Tibial nerve (tissue), 4 donors: ENCODE measurements around the gene CAMSAP1. TPM values are rescaled to one million over a fixed set of nuclear protein-coding genes. Genes with fewer than 3 reads are reported as not detected.

Experiments used
- DNase-seq, 2 donors: peaks; one replicate each; pipeline ENCODE4 v3.0.0-alpha.2; 2019; ENCODE audit warnings: low spot score in 2 of 2
- H3K27ac ChIP-seq, 4 donors: fragments of 200-600 bp; sonication (generic) in 3 of 4; one replicate each; pipeline ENCODE4 v1.5.1; 2017 to 2019; ENCODE audit warnings: mild to moderate bottlenecking in 1 of 4
- H3K27me3 ChIP-seq, 2 donors: fragments of 200-600 bp; sonication (generic) in 1 of 2; one replicate each; pipeline versions ENCODE4 v1.5.1 to v1.6.0; 2017 to 2019
- H3K36me3 ChIP-seq, 3 donors: fragments of 200-600 bp; sonication (generic); one replicate each; pipeline ENCODE4 v1.5.1; 2018 to 2019
- H3K4me1 ChIP-seq, 4 donors: fragments of 200-600 bp; sonication (generic) in 3 of 4; one replicate each; pipeline ENCODE4 v1.5.1; 2017 to 2019
- H3K4me3 ChIP-seq, 4 donors: fragments of 200-600 bp; sonication (generic) in 3 of 4; one replicate each; pipeline ENCODE4 v1.5.1; 2017 to 2019; ENCODE audit warnings: mild to moderate bottlenecking in 1 of 4, moderate library complexity in 1 of 4
- H3K9me3 ChIP-seq, 4 donors: fragments of 200-600 bp; sonication (generic) in 3 of 4; one replicate each; pipeline ENCODE4 v1.5.1; 2017 to 2019
- CTCF ChIP-seq, 5 experiments: fragments of 200-600 bp in 3 of 5; fragments of 450-650 bp in 2 of 5; sonication (generic) in 3 of 5; IDR thresholded peaks; one replicate each; pipeline ENCODE4 v1.5.1; 2016 to 2019; ENCODE audit warnings: antibody characterized with exemption in 5 of 5, mild to moderate bottlenecking in 3 of 5, moderate library complexity in 2 of 5
- EP300 ChIP-seq, 2 donors: sonication (generic); formaldehyde crosslinking; IDR thresholded peaks; one replicate each; pipeline ENCODE4 v1.6.1; 2017; ENCODE audit warnings: antibody characterized with exemption in 2 of 2, mild to moderate bottlenecking in 1 of 2
- POLR2A ChIP-seq, 2 donors: fragments of 450-650 bp; IDR thresholded peaks; one replicate each; pipeline ENCODE4 v1.6.1; 2017; ENCODE audit warnings: antibody characterized with exemption in 2 of 2, mild to moderate bottlenecking in 2 of 2, moderate library complexity in 2 of 2
- WGBS, 2 donors: methylation state at CpG; one replicate each; pipeline ENCODE4 v1.1.5; 2018; 5-methylcytosine and 5-hydroxymethylcytosine counted together
- total RNA-seq, 4 donors: library from RNA; depleted of rRNA; stranded (reverse); fragments of >200 nt; gene quantifications; one replicate each; pipeline ENCODE4 v1.1.0, GENCODE V29; 2016

CAMSAP1 gene
- total RNA-seq, 4 donors from 2014 or later: 27.6 to 40.8 (median 35.7) TPM

GRCh38 chr9:135775911-135776310, 131.4 kb downstream of the CAMSAP1 start:
- WGBS, 2 donors: 53 to 57% methylated on average over 7 of the region's 7 CpGs
- TF ChIP-seq EP300 (IDR thresholded peaks at IDR 0.05) (no peak), POLR2A (IDR thresholded peaks at IDR 0.05) (no peak), CTCF (IDR thresholded peaks at IDR 0.05) (no peak)
- Histone ChIP-seq H3K27ac (no peak overlapping the region), H3K9me3 (no peaks in the 10 kb centered on the region), H3K4me1 (no peaks in the 10 kb centered on the region), H3K36me3 (no peaks in the 10 kb centered on the region), H3K4me3 (no peak overlapping the region), H3K27me3 (peaks cover 0 to 16% of the 10 kb centered on the region in 2 donors)
- DNase-seq: no peak

- H3K36me3 ChIP-seq: no peaks in the 10 kb centered on the region
- WGBS, 2 donors: 73 to 81% methylated on average over 19 to 23 of the region's 24 CpGs
- no peaks in the 10 kb centered on the region for H3K9me3 ChIP-seq
- no peak for DNase-seq
- TF ChIP-seq EP300 (IDR thresholded peaks at IDR 0.05) (no peak), POLR2A (IDR thresholded peaks at IDR 0.05) (no peak), CTCF (IDR thresholded peaks at IDR 0.05) (no peak)
- no peak overlapping the region for H3K27ac ChIP-seq
- peaks cover 0 to 16% of the 10 kb centered on the region in 2 donors for H3K27me3 ChIP-seq
- no peak overlapping the region for H3K4me3 ChIP-seq
- no peaks in the 10 kb centered on the region for H3K4me1 ChIP-seq
Observed at GRCh38 chr9:135774794-135775525, 132.4 kb downstream of the CAMSAP1 start.

- WGBS, 2 donors: 91 to 92% methylated on average over 15 of the region's 15 CpGs
- Histone ChIP-seq H3K27ac (no peak overlapping the region), H3K9me3 (no peaks in the 10 kb centered on the region), H3K36me3 (no peaks in the 10 kb centered on the region), H3K4me1 (no peaks in the 10 kb centered on the region), H3K4me3 (no peak overlapping the region), H3K27me3 (peaks cover 0 to 16% of the 10 kb centered on the region in 2 donors)
- DNase-seq: no peak
- TF ChIP-seq EP300 (IDR thresholded peaks at IDR 0.05): no peak
- TF ChIP-seq CTCF (IDR thresholded peaks at IDR 0.05): no peak
- no peak for TF ChIP-seq POLR2A (IDR thresholded peaks at IDR 0.05)
Observed at GRCh38 chr9:135774239-135774747, 133.1 kb downstream of the CAMSAP1 start.

GRCh38 chr9:135773530-135774238, 133.7 kb downstream of the CAMSAP1 start:
- DNase-seq: no peak
- Histone ChIP-seq H3K36me3 (no peaks in the 10 kb centered on the region), H3K9me3 (no peaks in the 10 kb centered on the region), H3K27me3 (peaks cover 0 to 16% of the 10 kb centered on the region in 2 donors), H3K4me1 (no peaks in the 10 kb centered on the region), H3K4me3 (no peak overlapping the region), H3K27ac (no peak overlapping the region)
- WGBS, 2 donors: 67 to 70% methylated on average over 11 of the region's 11 CpGs
- no peak for TF ChIP-seq EP300 (IDR thresholded peaks at IDR 0.05)
- TF ChIP-seq POLR2A (IDR thresholded peaks at IDR 0.05): no peak
- no peak for TF ChIP-seq CTCF (IDR thresholded peaks at IDR 0.05)
